Urothelium cell line (cell line): Measurements from ENCODE around the gene TNKS2.

Experiments
- DNase-seq: peaks from one replicate; pipeline ENCODE4 v3.0.0; 2011; ENCODE audit warnings: low spot score, mixed read lengths
- FAIRE-seq: peaks from 2 replicates; lab custom pipeline; 2011; peaks lifted over from hg19 to GRCh38; lab: Jason Lieb, UNC

TNKS2 gene

DNA sequence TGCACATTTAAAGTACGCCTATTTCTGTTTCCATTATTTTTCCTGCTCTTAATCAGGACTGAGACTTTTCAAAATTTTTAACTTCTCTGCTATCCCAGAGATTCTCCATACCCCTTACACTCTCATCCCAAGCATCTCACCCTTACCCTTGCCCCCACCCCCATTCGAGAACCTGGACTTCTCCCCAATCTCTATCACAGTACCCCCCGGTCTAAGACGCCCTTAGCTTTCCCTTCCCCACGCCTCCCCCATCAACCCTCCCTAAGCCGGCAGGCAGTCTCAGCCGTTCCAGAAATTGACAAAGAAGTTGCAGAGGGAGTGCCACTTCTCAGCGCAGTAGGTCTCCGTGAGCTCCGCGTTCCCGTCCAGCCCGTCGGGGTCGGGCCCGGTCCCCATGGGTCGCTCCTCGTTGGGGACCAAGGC lies 109.7 kb downstream of the TNKS2 start:
- DNase-seq, result no peak
- FAIRE-seq, result no peak

DNA sequence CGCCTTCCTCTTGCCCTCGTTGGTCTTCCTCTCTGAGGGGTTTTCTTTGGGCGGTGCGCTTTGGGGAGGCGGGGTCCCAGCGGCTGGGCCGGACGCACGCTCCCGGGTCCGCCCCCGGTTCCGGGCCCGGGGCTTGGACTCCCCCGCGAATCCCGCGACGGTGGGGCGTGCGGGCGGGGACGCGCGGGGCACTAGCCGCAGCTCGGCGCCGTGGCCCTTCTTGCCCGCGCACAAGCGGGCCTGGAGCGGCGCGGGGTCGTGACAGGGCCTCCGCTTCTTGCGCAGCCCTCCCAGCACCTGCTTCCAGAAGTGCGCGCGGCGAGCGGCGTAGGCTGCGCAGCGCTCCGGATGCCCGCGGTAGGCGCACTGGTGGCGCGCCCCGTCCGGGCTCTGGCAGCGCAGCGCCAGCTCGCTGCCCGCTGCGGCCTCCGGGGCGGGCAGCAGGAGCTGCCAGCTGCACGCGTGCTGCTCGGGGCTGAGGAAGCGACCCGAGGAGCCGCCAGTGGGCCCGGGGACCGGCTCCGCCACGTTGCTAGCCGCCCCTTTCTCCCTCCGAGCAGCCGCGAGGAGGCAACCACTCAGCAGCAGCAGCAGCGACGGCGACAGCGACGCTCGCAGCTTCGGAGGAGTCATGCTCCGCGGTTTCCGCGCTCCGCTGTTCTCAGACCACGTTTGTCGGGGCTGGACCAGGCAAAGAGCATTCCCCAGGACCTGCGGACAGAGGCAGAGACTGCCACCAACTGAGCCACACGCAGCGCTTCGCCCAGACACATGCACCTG lies 110.3 kb downstream of the TNKS2 start:
- peak; percentile 83 for DNase-seq
- FAIRE-seq, result peak; percentile 59

DNA sequence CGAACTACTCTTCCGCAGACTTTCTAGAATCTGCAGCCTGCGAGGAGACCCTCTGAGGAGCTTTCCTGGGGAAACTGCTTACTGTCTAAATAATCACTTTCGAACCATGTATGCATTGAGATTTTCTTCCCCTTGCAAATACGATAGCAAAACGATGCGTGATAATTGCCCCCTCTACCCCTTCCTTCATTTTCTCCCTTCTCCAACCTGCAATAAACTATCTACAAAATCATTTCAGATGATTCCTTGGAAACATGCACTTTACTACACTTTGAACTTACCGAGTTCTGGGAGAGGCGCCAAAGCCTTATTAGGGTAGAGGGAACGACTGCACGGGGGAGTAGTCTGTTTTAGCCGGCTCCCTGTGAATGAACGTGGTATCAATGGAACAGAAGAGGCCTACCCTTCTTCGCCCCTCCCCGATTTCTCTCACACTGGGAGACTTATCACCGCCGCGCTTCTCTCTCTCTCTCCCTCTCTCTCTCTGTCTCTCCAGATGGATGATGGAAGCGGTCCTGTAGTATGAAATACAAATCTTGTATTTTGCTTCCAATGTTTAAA lies 111.0 kb downstream of the TNKS2 start, which contains the start of gene FGFBP3:
Gene FGFBP3, minus strand, starts transcription at position 370 of the 561 bp plus-strand sequence. CDS start 517 bp downstream, outside the sequence.
- DNase-seq (peak; percentile 39), FAIRE-seq (no peak)

DNA sequence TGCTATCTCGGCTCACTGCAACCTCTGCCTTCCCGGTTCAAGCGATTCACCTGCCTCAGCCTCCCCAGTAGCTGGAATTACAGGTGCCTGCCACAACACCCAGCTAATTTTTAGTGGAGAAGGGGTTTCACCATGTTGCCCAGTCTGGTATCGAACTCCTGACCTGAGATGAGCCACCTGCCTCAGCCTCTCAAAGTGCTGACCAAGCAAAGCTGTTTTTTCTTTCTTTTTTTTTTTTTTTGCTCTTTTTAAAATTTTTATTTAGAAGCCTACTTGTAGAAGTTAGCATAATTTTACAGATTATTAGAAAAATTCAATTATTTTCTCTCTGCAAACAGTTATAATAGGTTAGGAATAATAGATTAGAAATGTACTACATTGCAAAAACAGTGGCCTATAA lies 112.2 kb downstream of the TNKS2 start:
- FAIRE-seq (no peak), DNase-seq (no peak)
